GM18867 (cell line): ENCODE results near the gene ADAMTSL1.

Source experiments
- ATAC-seq: cut with Tn5 transposase; IDR thresholded peaks from one replicate; pipeline ENCODE4 v1.9.1; 2021; ENCODE audit warnings: mild to moderate bottlenecking, moderate library complexity; ENCODE audit not compliant: unreplicated experiment

Gene ADAMTSL1

DNA sequence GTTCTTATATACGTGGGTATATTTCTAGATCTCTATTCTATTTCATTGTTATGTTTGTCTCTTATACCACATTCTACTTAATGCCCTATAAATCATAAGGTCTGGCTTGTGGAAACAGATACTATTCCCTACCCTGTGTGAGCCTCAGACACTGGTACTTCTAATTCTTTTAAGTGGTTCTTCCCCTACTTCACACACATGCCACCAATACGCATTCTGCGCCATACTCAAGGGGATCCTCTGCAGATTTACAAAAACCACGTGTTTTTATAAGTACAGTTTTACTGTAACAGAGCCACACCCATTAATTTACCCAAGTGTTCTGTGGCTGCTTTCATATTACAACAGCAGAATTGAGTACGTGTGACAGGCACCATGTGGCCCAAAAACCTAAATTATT lies 363.4 kb downstream of the ADAMTSL1 start:
- ATAC-seq = no peak

DNA sequence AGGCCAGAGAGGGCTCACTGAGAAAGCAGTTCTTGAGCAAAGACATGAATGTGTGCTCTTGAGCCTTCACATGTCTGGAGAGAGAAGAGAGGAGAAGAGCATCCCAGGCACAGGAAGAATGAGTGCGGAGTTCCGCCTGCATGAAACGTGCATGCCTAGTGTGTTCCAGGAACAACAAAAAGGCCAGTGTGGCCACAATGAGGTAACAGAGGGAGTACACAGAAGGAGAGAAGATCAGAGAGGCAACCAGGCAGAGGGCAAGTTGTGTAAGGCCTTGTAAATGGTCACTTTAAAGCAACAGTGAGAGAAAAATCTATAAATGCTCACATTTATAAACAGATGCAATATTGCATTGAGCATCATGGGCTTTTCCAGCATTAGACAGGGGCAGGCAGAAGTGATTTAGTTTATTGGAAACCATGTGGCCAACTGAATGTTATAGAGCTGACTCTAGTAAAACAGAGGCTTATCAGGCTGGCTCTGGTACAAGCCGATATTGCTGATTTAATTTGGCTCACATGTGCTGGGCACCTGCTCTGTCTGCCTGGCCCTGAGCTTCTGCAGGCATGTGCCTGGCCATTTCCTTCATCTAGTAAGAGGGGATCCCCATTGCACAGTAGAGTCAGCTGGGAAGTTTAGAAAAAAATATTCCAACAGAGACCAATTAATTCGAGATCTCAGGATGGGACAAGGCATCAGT lies 373.8 kb downstream of the ADAMTSL1 start:
- no peak for ATAC-seq

DNA sequence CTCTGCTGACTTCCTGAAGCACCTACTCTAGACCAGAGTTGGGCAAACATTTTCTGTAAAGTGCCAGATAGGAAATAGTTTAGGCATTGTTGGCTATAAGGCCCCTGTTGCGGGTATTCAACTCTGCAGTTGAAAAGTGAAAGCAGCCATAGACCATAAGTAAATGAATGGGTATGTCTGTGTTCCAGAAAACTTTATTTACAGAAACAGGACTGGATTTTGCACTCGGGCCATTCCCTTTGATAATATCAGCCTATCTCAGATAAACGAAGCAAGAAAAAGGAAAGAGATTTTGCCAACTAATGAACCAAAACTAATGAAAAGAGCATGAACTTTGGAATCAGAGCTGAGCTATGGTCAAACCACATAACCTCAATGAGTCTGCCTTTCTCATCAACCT lies 374.7 kb downstream of the ADAMTSL1 start:
- no peak for ATAC-seq

DNA sequence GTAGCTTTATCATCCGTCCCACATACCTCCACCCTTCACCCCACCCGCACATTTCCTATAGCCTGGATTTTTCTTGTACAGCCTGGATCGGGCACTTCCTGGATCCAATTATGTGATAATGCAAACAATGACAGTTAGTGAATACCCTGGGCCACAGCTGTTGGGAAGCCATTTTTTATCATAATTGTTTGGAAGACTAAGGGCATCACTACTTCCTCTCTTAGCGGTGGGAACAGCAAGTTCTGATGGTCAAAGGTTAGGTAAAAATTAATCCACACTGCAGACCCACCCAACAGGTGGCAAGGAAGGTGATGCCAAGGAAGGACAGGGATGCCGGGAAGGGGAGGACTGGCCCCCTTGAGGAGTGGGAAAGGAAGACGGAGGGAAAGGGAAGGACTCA lies 375.3 kb downstream of the ADAMTSL1 start:
- ATAC-seq = no peak

DNA sequence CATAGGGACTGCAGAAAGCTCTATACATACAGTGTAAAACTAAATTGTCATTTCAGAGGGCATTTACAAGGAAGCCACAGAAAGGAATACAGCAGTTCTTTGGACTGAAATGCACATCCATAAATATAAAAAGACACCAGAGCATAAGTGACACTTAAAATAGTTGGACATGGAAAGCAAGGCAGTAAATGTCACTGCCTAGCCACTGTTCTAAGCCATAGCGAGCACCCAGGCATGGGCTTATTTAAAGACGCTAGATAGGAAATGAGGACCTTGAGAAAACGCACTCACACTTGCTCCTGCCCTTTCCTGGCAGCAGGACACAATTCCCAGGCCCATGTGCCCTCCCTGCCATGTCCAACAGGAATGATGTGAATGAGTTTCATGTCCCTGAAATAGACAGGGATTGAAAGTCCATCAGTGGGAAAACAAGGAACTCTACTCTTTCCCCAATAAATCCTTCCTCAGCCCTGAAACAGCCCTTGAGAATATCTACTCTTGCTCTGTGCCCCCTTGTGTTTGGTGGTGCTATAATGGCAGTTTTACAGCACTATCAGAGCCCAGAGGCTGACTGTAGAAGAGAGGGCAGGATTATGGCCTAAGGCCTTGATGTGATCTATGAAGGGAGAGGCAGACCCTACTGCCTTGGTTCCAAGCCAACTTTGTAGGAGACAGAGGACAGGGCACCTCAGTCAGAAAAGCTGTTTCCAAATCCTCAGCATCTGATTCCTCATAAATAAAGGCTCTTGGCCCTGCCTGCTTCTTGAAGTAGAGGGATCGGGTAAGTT lies 376.1 kb downstream of the ADAMTSL1 start:
- no peak for ATAC-seq

DNA sequence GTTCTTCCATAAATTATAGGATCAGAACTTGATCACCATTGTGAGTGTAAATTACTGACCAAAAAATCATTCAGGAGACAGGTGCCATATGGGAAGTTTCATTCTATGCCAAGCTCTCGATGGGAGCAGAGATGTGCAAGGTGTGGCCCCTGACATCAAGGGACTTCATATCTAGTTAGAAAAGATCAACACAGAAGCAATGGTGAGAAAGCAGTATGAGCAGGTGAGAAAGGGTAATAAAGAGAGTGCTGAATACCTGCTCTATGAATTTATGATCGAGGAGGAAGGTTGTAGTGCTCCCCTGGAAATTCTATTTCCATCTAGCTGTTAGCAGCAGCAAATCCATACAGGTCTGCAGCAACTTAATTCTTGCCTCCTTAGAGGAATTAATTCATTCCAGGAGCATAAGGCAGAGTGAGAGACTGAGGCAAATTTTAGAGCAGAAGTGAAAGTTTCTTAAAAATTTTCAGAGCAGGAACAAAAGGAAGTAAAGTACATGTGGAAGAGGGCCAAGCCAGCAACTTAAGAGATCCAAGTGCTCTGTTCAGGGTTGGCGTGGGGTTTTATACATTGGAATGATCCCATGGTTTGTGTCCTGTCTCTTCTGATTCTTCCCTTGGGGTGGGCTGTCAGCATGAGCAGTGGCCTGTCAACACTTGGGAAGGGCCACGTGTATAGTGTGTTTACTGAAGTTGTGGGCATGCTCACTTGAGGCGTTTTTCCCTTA lies 377.3 kb downstream of the ADAMTSL1 start:
- ATAC-seq = no peak

DNA sequence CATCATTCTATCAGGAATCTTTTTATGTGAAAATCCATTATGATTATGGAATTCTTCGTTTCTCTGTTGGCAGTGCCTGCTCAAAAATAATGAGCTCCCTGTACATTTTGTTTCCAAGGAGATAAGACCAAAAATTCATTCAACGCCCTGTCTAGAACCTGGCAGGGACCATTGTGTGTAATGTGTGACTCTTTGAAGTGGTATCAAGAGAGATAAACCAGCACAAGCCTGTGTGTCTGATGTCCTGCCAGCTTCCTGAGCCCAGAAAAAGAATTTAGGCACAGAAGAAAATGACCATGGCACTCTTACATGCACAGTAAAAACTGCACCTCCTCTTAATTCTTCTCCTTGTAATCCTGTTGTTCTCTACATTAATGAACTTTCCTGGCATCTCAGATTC lies 381.7 kb downstream of the ADAMTSL1 start:
- ATAC-seq = no peak

DNA sequence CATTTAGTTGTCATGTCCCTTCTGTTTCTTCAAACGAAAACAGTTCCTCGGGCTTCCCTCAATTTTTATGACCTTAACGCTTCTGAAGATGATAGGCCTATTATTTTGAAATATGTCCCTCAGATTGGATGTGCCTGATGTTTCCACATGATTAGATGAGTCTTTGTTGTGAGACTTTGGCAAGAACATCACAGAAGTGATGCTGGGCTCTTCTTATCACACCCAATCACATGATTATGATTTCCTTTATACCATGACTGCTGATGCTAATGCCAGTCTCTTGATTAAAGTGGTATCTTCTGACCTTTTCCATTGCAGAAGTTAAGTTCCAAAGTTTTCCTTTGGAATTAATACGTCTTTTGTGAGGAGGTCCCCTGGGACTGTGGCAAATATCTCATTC lies 383.4 kb downstream of the ADAMTSL1 start:
- no peak for ATAC-seq

DNA sequence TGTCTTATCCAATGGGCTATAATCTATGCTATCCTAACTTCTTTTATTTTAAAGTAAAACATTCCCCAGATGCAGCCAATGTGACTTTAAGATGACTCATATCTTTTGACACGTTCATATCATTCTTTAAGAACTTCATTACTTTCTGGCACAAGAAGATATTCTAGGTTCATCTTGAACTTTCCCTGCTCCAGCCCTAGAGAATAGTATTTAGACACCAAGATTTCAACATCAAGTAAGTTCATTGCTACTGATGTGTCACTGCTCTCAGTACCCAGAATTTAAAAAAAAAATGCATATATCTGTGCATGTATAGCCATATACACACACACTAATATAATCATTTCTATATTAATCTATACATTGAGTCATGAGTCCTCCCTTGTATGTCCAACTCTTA lies 383.8 kb downstream of the ADAMTSL1 start:
- ATAC-seq = no peak

DNA sequence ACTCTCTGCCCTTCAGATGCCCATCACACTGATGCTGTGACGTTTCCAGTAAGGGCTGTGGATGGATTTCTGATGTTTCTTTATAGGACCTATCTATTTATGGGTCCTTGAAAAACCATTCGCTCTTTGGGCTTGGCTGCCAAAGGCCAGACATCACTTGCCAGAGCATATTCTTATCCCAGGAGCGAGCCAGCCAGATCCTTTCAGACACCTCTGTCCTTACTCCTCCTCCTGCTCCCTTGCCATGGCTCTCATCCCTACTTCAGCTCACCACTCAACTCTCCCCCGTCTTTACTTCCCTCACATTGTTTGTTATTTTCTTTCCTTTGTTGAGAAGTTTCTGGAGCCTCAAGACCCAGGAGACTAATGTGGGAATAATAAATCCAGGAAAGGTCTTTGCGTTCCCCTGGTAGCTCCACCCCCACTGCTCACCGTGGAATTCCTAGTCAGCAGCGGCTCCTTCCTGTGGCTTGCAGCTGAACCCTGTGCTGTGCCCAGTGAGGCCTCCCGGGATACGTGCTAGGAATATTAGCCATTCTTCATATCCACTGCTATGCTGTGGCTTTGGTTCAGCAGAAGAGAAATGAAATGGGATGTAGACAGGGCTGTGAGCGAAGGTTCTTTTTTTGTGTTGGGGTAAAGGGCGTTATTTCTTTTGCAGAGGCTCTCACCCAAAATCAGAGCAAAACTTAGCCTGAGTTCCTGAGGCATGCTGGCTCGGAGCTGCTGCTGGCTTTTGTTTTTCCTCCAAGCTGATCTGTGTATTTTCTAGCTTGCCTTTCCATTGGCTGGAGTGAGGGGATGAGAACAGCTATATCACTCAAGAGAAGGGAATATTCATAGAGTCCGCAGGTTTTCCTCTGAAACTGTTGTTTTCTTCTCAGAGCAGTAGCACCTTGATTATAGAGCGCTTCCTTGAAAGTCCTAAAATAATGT lies 387.9 kb downstream of the ADAMTSL1 start:
- ATAC-seq = no peak

DNA sequence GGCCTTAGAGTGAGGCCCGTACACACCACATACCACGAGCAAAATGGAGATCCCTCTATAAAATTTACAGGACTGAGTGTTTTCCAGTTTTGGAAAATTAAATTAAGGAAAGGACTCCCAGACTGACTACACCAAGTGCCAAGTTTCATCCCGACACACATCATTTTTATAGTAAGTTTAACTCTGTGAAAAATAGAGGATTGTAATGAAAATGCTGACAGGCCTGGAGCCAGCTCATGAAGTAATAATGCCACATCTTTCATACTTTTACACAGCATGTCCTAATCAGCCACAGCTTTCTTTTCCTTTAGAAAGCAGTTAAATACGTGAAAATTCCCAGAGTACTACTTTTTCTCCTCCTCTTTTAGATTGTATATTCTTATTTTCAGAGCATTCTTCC lies 389.8 kb downstream of the ADAMTSL1 start:
- no peak for ATAC-seq

DNA sequence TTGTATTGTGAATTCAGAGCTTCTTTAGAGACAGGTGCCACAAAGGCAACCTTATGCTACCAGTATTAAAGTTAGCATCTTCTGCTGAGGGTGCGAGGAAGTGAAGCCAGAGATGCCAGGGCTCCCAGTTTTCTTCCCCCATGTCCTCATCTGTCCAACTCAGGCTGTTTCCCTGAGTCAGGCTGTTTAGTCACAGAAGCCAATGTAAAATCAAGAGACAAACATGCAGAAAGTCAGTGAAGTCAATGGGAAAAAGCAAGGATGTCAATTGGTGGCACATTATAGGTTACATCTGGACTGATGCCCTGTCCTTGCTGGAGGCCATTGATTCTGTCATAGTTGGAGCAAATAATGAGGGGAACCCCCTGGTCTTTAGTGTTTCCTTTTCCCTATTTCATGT lies 390.6 kb downstream of the ADAMTSL1 start:
- no peak for ATAC-seq

DNA sequence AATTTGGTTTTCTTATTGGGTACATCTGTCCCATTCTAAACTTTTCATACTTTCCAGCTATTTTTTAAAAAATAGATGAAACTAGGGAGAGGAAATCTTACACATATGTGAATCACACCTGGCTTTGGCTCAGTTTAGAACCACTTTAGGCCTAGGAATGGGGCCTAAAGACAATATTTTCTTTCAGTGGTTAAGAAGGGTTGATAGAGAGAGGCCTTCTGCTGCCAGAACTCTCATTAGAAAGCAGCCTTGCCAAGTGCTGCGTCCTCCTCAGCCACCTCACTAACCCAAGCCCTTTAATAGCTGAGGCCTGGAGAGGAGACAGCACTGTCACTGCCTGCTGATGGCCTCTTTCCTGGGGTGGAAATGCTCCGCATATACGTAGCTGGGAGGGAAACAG lies 391.6 kb downstream of the ADAMTSL1 start:
- no peak for ATAC-seq

DNA sequence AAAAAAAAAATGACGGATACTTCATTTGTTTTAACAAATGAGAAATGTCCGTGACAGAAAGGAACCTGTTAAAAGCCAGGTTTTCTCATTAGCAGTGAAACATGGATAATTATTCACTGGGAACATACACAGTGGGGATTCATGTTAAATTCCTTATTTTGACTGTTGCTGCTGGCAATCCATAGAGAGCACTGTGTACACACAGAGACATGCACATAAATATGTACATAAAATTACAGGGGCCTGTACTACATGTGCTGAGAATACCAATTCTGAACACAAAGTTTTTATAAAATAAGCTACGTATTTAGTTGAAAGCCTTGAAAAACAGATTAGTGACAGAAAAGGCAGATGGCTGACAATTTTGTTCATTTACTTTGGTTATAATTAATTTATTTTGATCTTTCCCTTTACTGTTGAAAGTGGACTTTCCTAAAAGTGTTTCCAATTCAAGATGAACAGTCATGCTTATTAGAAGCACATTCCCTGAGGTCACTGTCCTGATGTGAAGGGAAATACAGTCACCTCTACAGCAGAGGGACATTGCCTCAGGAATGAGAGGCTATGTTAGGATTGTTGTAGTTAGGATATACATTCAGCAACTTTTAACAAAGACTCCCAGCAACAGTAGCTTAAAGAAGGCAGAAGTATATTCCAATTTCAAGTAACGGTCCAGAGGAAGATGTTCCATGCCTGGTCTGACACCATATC lies 392.3 kb downstream of the ADAMTSL1 start:
- ATAC-seq = no peak

DNA sequence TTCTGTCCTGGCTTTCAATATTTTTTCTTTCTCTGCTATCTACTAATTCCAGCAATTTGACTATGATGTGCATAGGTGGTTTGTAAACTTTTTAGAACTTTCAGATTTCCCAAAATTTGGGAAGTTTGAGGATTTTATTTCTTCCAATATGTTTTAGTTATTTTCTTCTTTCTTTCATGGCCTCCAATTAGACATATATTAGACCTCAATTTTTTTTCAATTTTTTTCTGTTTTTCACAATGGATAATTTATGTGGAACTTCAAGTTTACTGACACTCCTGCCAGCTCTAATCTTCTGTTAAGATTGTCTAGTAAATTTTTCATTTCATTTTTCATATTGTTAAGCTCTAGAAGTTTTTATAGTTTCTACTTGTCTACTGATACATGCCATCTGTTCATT lies 395.8 kb downstream of the ADAMTSL1 start:
- ATAC-seq = no peak

DNA sequence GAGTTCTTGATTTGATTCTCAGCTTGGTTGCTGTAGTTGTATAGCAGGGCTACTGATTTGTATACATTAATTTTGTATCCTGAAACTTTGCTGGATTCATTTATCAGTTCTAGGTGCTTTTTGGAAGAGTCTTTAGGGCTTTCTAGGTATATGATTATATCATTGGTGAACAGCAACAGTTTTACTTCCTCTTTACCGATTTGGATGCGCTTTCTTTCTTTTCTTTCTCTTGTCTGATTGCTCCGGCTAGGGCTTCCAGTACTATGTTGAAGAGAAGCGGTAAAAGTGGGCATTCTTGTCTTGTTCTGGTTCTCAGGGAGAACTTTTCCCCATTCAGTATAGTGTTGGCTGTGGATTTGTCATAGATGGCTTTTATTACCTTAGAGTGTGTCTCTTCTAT lies 400.1 kb downstream of the ADAMTSL1 start:
- peak; percentile 59 for ATAC-seq

DNA sequence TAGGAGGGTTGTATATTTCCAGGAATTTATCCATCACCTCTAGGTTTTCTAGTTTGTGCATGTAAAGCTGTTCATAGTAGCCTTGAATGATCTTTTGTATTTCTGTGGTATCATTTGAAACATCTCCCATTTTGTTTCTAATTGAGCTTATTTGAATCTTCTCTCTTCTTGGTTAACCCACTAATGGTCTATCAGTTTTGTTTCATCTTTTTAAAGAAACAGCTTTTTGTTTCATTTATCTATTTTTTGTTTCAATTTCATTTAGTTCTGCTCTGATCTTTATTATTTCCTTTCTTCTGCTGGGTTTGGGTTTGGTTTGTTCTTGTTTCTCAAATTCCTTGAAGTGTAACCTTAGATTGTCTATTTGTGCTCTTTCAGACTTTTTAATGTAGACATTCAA lies 401.0 kb downstream of the ADAMTSL1 start:
- ATAC-seq = peak; percentile 88

DNA sequence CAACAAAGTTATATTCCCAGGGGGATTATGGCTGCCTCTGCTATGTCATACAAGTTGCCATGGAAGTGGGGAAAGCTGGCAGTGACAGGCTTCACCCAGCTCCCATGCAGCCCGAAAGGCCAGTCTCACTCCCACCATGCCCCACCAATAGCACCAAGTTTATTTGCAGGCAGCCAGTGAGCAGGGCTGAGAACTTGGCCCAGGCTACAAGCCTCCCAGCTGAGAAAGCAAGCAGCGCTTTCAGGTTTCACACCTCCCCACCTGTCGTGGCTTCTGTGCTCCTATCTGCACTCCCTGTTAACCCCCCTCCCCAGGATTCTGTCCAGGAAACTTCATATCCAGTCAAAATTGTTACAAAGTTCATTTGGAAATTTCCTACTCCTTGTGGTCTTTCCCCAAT lies 404.0 kb downstream of the ADAMTSL1 start:
- no peak for ATAC-seq

DNA sequence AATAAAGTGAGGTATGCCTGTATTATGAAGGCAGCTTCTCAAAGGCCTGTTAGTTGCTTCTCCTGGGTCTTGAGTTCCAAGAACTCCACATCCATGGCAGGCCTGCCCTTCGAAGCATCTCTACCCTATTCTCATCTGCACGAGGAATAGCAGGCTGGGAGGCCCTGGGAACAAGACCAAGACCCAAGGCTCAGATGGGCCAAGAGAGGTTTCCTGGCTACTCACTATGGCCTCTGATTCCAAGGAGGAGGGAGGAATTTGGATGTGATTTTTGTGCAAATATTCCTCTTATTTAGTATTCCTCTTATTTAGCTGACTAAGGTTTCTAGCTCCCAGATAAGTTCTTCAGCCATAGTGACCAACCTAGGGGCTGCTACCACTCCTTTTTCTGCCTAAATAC lies 407.8 kb downstream of the ADAMTSL1 start:
- ATAC-seq = no peak

DNA sequence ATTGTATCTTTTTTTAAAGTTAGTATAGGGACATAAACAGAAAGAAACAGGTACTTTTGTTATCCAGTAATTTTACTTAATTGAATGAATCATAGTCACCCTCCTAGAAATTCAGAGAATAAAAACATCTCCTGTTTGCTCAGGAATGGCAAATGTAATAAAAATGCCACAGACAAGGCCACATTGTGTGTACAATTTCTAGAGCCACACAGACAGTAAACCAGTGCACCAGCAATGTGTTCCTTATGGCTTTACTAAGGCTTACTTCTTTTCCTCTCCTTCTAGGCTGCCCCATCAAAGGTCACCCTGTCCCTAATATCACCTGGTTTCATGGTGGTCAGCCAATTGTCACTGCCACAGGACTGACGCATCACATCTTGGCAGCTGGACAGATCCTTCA lies 413.6 kb downstream of the ADAMTSL1 start:
- ATAC-seq = no peak
